Naive thymus-derived CD8-positive, alpha-beta T cell (primary cell): ENCODE data around the gene C18orf63. TPM values are rescaled to one million over a fixed set of nuclear protein-coding genes. Genes with fewer than 3 reads are reported as not detected.
"Not testable (repeated sequence)": the region's sequence is repeated elsewhere in the genome, so short reads cannot be mapped to it uniquely, and the experiment has no call there.

Source experiments
- ATAC-seq, 2 donors: fragments of 150-1000 bp; cut with Tn5 transposase in 1 of 2; sonication (Bioruptor Pico), chemical (Tn5 transposase) in 1 of 2; 1 replicate in 1 of 2; 2 replicates in 1 of 2; pipeline ENCODE4 v1.10.0; 2021; ENCODE audit warnings: mild to moderate bottlenecking in 2 of 2, moderate library complexity in 2 of 2
- POLR2A ChIA-PET: fragments of 350-600 bp; sonication (Branson Sonifier 250); formaldehyde crosslinking; loops from one replicate; lab custom pipeline; 2021; ENCODE audit warnings: antibody characterized with exemption; lab: Charles Lee
- DNase-seq, 10 donors: peaks; one replicate each; pipeline versions ENCODE4 v3.0.0 to v3.0.0-alpha.2; 2020 to 2022
- H3K27ac Mint-ChIP-seq, 10 donors: one replicate each; pipeline ENCODE4 v1.8.0; 2020 to 2022; ENCODE audit warnings: mild to moderate bottlenecking in 10 of 10, mixed read lengths in 10 of 10, moderate library complexity in 4 of 10, inconsistent platforms in 1 of 10
- H3K27me3 Mint-ChIP-seq, 5 donors: one replicate each; pipeline ENCODE4 v1.8.0; 2021 to 2022; ENCODE audit warnings: mixed read lengths in 5 of 5
- H3K36me3 Mint-ChIP-seq, 3 donors: one replicate each; pipeline ENCODE4 v1.8.0; 2020 to 2022; ENCODE audit warnings: mixed read lengths in 3 of 3, mild to moderate bottlenecking in 2 of 3, inconsistent platforms in 1 of 3
- H3K4me1 Mint-ChIP-seq, 4 donors: one replicate each; pipeline ENCODE4 v1.8.0; 2021 to 2022; ENCODE audit warnings: mixed read lengths in 4 of 4
- H3K4me3 Mint-ChIP-seq, 10 donors: one replicate each; pipeline ENCODE4 v1.8.0; 2020 to 2022; ENCODE audit warnings: mild to moderate bottlenecking in 10 of 10, mixed read lengths in 10 of 10, moderate library complexity in 6 of 10, inconsistent platforms in 1 of 10
- H3K9me3 Mint-ChIP-seq, 9 donors: one replicate each; pipeline ENCODE4 v1.8.0; 2020 to 2022; ENCODE audit warnings: mixed read lengths in 9 of 9, mild to moderate bottlenecking in 3 of 9, inconsistent platforms in 1 of 9, moderate library complexity in 1 of 9
- polyA plus RNA-seq, 3 donors: library from polyadenylated mRNA; unstranded; fragments of 300-500 nt; fragmentation: Illumina TruSeq; gene quantifications; one replicate each; pipeline ENCODE4 v1.2.3, GENCODE V29; 2021
- total RNA-seq, 8 experiments: library from RNA in 2 of 8; stranded (reverse) in 2 of 8; gene quantifications; one replicate each; pipeline ENCODE4 v1.2.3 and lab custom pipeline; 2021 to 2026

The C18orf63 gene
- total and polyA plus RNA-seq, 5 experiments from 2014 or later, result not detected

DNA sequence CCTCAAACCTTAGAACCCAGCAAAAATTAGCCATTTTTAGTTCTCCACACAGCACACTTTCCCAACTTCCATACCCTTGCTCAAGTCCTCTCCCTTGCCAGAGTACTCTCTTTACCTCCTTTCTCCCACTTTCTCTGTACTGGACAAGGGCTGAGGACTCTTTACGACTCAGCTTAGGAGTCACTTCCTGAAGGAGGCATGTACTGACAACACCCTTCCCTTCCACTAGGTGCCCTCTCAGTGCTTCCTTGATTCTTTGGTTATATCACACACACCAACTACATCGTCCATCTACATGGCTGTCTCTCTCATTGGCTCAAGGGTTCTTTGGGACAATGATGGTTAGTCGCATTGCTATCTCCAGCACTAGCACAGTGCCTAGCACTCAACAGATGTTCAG, 5.2 kb upstream of the C18orf63 start:
- no peaks in the 10 kb centered on the region for H3K4me1 Mint-ChIP-seq
- peak overlapping the region in 1 of 10 donors; percentile 3 for H3K27ac Mint-ChIP-seq
- H3K36me3 Mint-ChIP-seq, result no peaks in the 10 kb centered on the region
- POLR2A ChIA-PET, result no interaction called here
- H3K9me3 Mint-ChIP-seq, result no peaks in the 10 kb centered on the region
- DNase-seq, result peak in 2 of 10 donors; percentile 11
- H3K27me3 Mint-ChIP-seq, result peaks cover 19 to 28% (median 26%) of the 10 kb centered on the region in 5 donors
- peak; percentile 59 to 67 for ATAC-seq
- no peak overlapping the region for H3K4me3 Mint-ChIP-seq

DNA sequence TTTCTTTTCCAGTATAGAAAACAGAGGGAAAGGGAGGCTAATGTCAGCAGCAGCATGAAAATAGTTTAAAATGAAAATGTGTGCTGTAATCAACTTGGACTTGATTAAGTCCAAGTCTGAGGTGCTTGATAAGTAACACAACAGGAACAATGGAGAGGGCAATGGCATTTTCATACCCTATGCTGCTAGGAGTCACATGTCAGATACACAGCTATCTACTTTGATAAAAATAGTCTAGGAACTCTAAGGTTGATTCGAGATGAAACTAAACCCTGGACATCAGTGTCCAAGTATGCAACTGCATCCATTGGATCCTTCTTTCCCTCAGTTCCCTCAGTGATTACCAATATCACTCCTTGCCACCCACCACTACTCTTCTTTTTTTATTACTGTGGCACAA, 4.6 kb upstream of the C18orf63 start:
- Mint-ChIP-seq H3K27me3 (peaks cover 15 to 28% (median 26%) of the 10 kb centered on the region in 5 donors), H3K4me3 (no peak overlapping the region), H3K27ac (no peak overlapping the region), H3K4me1 (no peaks in the 10 kb centered on the region), H3K36me3 (no peaks in the 10 kb centered on the region), H3K9me3 (no peaks in the 10 kb centered on the region)
- POLR2A ChIA-PET, result no interaction called here
- no peak for DNase-seq
- ATAC-seq, result no peak

DNA sequence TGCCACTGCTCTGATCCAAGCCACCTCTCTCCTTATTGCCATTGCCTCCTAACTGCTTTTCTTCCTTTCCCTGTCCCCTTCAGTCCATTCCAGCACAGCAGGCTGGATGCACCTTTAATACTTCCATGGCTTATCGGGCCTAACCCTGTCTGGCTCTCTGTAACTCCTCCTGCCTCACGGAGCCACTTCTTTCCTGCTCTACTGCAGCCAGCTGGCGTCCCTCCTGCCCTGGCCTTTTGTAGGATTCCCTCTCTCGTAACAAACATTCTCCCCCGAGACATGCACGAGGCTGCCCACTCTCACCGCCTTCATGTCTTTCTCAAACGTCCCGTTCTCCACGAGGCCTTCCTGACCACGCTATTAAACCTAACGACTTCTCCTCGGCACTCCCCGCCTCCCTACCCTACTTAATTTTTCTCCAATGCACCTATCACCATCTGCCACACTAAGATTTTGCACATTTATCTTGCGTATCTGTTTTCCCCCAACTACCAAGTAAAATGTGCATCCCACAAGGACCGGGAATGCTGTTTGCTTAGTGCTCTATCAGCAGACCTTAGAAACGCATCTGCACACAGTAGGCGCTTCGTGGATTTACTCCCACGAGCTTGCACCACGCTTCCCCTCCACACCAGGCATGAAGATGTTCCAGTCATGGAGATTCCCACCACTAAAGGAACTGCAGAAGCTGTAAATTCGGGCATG, 728 bp upstream of the C18orf63 start:
- ATAC-seq, result no peak
- peaks cover 7 to 15% (median 10%) of the 10 kb centered on the region in 5 donors for H3K27me3 Mint-ChIP-seq
- no peaks in the 10 kb centered on the region for H3K4me1 Mint-ChIP-seq
- POLR2A ChIA-PET, result no interaction called here
- no peak overlapping the region for H3K4me3 Mint-ChIP-seq
- no peak for DNase-seq
- H3K9me3 Mint-ChIP-seq, result no peaks in the 10 kb centered on the region
- H3K27ac Mint-ChIP-seq, result no peak overlapping the region
- H3K36me3 Mint-ChIP-seq, result no peaks in the 10 kb centered on the region

DNA sequence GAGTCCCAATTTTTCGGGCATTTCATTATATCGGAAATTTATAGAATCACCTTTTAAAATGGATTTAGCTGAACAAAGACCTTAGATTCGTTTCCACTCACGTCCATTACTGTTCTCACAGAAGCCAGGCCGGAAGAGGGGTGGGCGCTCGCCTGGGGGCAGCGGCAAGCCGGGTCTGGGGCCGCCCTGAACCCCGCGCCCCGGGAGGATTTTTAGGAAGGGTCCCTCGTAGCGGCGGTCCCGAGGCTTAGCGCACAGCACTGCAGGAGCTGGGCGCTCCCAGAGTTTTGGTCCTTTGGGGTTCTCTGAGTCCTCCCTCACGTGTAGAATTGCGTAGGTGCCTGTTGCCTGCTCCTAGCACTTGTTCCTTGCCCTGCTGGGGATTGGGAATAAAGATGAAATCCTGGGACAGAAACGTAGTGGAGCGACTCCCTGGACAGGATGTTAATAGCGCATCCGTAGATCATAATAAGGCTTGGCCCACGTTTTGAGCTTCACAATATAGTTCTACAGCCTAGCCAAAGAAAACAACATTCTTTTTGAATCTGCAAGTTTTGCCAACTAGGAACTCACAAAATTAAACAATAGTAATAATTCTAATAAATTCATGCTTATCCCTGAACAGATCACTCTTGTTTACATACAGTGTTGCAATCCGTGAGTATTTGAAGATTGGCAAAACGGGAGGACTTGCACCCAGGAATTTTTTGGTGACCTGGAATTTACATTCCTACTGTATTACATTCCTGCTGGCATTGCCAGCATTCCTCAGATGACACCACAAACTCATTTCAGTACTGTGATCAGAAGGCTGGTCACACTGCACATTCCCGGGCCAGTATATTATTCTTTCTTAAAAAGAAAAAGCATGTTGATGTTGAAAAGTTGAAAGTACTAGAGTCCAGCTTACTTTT, 875 bp downstream of the C18orf63 start:
- no peaks in the 10 kb centered on the region for H3K36me3 Mint-ChIP-seq
- H3K27me3 Mint-ChIP-seq, result peaks cover 0 to 7% (median 0%) of the 10 kb centered on the region in 5 donors
- no peak overlapping the region for H3K4me3 Mint-ChIP-seq
- H3K27ac Mint-ChIP-seq, result no peak overlapping the region
- ATAC-seq, result no peak
- no peaks in the 10 kb centered on the region for H3K4me1 Mint-ChIP-seq
- no peaks in the 10 kb centered on the region for H3K9me3 Mint-ChIP-seq
- POLR2A ChIA-PET, result no interaction called here
- no peak for DNase-seq

DNA sequence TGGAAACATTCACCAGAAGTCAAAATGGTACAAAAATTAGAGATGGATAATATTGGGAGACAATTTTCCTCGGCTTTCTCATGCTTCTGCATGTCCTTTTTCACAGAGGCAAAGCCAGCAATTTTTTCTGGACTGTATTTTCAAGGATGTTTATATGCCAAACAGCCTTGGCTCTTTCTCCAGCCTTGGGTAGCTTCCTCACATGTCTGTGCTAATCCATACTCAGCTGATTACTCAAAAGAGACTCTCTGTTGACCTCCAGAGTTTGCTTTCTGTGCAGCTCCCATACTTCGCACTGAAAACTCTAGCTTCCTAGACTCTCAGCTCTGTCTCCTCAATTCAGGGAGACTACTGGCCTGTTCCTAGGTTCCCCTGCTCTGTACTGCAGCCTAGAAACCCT, 10.6 kb downstream of the C18orf63 start:
- H3K4me1 Mint-ChIP-seq, result no peaks in the 10 kb centered on the region
- H3K27me3 Mint-ChIP-seq, result peaks cover 0 to 3% (median 3%) of the 10 kb centered on the region in 5 donors
- no peaks in the 10 kb centered on the region for H3K36me3 Mint-ChIP-seq
- H3K27ac Mint-ChIP-seq, result no peak overlapping the region
- POLR2A ChIA-PET, result interaction anchor here (0.6 kb wide), 1 partner anchor 37 kb away, joined by 3 read pairs; no protein-coding TSS in a partner anchor
- DNase-seq (no peak), ATAC-seq (no peak)
- no peaks in the 10 kb centered on the region for H3K9me3 Mint-ChIP-seq
- no peak overlapping the region for H3K4me3 Mint-ChIP-seq

DNA sequence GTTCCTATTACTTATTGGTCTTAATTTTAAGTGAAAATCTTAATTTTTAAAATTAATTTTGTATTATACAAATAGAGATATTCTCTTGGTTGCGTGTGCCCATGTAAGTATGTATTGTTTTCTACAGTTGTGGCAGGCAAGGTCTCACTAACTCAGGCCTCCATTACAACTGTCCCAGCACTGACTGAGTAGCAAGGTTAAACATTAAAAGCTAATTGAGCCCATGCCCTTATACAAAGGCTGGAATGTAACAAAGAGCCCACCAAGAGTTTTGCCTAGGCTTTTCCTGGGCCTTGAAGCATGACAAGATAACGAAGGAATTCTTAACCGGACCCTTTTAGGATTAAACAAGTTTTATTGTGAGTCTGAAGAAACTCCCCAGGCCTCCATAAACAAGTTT, 11.2 kb downstream of the C18orf63 start:
- H3K36me3 Mint-ChIP-seq, H3K4me3 Mint-ChIP-seq, H3K4me1 Mint-ChIP-seq, ATAC-seq, H3K27me3 Mint-ChIP-seq, POLR2A ChIA-PET, H3K9me3 Mint-ChIP-seq, H3K27ac Mint-ChIP-seq, DNase-seq: not testable (repeated sequence)

DNA sequence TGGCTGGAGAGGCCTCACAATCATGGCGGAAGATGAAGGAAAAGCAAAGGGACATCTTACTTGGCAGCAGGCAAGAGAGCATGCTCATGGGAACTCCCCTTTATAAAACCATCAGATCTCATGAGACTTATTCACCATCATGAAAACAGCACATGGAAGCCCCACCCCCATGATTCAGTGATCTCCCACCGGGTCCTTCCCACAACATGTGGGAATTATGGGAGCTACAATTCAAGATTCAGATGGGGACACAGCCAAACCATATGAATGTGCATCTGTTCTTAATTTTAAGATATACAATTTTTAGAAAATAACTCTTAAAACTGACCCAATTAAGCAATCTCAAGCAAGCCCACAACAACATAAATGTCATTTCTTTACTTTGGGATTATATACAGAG, 12.6 kb downstream of the C18orf63 start:
- Mint-ChIP-seq H3K9me3 (no peaks in the 10 kb centered on the region), H3K27me3 (peaks cover 0 to 7% (median 5%) of the 10 kb centered on the region in 5 donors), H3K4me3 (no peak overlapping the region), H3K4me1 (no peaks in the 10 kb centered on the region), H3K27ac (no peak overlapping the region), H3K36me3 (no peaks in the 10 kb centered on the region)
- DNase-seq, result no peak
- POLR2A ChIA-PET, result no interaction called here
- ATAC-seq, result no peak

DNA sequence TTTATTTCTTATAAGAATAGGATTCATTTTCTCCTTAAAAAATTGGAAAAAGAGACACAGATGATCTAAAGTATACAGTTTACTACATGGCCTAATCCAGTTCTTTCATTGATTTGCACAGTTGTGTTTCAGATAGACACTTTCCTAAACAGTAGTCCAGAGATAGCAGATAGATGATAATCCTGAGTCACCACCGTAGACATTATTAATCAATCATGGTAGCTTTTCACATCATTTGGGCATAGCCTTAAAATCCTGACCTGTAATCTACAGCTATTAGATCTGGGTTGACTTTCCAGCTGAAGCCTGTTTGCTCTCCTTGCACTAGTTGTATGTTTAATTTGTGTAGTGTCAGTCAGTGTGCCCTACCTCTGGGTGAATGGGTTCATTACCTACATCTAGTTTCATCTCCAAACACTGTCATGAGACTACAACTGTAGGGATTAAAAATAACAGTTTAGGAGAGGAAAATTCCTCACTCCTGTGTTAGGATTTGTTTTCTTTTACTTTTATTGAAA, 14.1 kb downstream of the C18orf63 start:
- H3K27me3 Mint-ChIP-seq, result peaks cover 0 to 7% (median 5%) of the 10 kb centered on the region in 5 donors
- H3K4me1 Mint-ChIP-seq, result peaks cover 0 to 11% (median 0%) of the 10 kb centered on the region in 4 donors
- H3K36me3 Mint-ChIP-seq, result no peaks in the 10 kb centered on the region
- no peak for DNase-seq
- H3K27ac Mint-ChIP-seq, result no peak overlapping the region
- POLR2A ChIA-PET, result no interaction called here
- ATAC-seq, result no peak
- H3K9me3 Mint-ChIP-seq, result no peaks in the 10 kb centered on the region
- no peak overlapping the region for H3K4me3 Mint-ChIP-seq

DNA sequence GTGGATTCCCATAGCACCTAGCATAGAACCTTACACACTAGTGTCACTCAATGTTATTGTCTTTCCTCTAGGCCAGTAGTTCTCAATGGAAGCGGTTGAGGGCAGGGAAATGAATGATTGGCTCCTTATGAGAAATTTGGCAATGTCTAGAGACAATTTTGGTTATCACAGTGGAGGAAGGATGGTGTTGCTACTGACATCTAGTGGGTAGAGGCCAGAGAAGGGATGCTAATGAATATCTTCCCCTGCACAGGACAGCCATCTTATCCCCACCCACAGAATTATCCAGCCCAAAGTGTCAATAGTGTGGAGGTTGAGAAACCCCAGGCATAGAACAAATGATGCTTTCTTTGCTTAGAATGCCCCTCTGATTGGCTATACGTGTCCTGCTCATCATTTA, 15.8 kb downstream of the C18orf63 start:
- Mint-ChIP-seq H3K9me3 (no peaks in the 10 kb centered on the region), H3K27me3 (peaks cover 0 to 7% (median 5%) of the 10 kb centered on the region in 5 donors), H3K4me1 (peaks cover 0 to 14% (median 0%) of the 10 kb centered on the region in 4 donors), H3K27ac (no peak overlapping the region), H3K4me3 (no peak overlapping the region), H3K36me3 (no peaks in the 10 kb centered on the region)
- ATAC-seq, result no peak
- DNase-seq, result no peak
- POLR2A ChIA-PET, result no interaction called here

DNA sequence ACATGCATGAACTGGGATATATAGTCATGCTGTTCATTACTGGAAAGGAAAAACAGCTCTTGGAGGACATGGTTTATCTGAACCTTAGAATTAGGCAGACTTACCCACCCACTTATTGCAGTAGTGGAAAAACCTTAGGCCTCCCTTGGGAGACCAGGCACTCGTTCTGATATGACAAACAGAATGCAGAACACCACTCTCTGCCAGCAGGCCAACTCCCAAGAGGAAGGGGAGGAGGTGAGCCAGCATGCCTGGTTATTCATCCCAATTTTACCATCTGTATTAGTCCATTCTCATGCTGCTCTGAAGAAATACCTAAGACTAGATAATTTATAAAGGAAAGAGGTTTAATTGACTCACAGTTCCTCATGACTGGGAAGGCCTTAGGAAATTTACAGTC, 17.5 kb downstream of the C18orf63 start:
- no peak overlapping the region for H3K4me3 Mint-ChIP-seq
- H3K36me3 Mint-ChIP-seq, result no peaks in the 10 kb centered on the region
- peaks cover 9 to 13% (median 10%) of the 10 kb centered on the region in 5 donors for H3K27me3 Mint-ChIP-seq
- POLR2A ChIA-PET, result no interaction called here
- H3K9me3 Mint-ChIP-seq, result no peaks in the 10 kb centered on the region
- ATAC-seq, result no peak
- peaks cover 0 to 14% (median 0%) of the 10 kb centered on the region in 4 donors for H3K4me1 Mint-ChIP-seq
- no peak overlapping the region for H3K27ac Mint-ChIP-seq
- DNase-seq, result no peak

DNA sequence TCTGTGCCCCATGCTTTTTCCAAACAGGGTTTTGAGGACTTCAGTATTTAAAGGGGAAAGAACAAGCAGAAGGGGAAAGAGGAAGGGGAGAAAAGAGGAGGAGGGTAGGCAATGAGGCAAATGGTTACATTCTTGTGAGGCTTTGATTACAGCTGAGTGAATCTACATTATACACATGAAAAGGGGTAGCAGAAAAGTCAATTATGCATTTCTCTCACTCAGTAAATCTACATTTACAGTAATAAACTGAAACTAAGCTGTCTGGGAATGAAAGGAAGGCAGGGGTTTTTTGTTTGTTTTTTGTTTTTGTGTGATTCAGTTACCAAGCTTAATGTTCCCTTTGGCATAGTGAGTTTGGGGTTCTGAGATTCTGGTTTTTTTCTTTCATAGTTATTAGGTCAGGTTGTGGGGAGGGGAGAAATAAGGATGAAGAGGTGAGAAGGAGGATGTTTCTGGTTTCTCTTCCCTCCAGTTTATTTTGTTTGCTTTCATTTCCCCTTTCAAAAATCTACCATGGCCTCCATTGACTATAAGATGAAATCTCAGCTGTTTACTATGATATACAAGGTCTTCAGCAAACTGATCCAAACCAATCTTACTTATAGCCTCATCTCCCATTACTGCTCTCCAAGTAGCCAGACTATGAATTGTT, 18.7 kb downstream of the C18orf63 start:
- Mint-ChIP-seq H3K36me3 (no peaks in the 10 kb centered on the region), H3K4me1 (peaks cover 0 to 14% (median 0%) of the 10 kb centered on the region in 4 donors), H3K27me3 (peaks cover 9 to 13% (median 10%) of the 10 kb centered on the region in 5 donors), H3K27ac (peak overlapping the region in 2 of 10 donors; percentile 52 to 62), H3K4me3 (peak overlapping the region in 1 of 10 donors; percentile 25), H3K9me3 (no peaks in the 10 kb centered on the region)
- DNase-seq (no peak), ATAC-seq (no peak)
- POLR2A ChIA-PET, result no interaction called here

DNA sequence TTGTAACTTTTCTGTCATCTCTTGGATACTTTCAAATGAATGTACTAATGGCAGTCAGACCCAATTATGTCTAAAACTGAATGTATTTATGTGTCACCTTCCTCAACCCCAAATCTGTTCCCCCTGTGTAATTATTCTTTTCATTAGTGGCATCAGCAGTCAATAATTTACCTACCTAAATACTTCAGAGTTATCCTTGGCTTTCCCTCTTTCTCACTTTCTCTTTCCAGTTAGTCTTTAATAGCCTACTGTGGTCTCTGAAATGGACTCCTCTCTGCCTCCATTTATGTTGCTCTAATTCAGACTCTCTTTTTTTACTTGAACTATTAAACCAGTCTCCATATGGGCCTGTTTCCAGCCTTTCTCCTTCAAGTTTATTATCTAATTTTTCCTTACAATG, 21.0 kb downstream of the C18orf63 start:
- H3K4me1 Mint-ChIP-seq, result peaks cover 0 to 14% (median 0%) of the 10 kb centered on the region in 4 donors
- no peak for ATAC-seq
- peaks cover 4 to 10% (median 8%) of the 10 kb centered on the region in 5 donors for H3K27me3 Mint-ChIP-seq
- H3K27ac Mint-ChIP-seq, result no peak overlapping the region
- POLR2A ChIA-PET, result no interaction called here
- no peak overlapping the region for H3K4me3 Mint-ChIP-seq
- H3K36me3 Mint-ChIP-seq, result no peaks in the 10 kb centered on the region
- DNase-seq, result no peak
- no peaks in the 10 kb centered on the region for H3K9me3 Mint-ChIP-seq
